GM12801 (cell line): ENCODE measurements around the gene GNA15.

Experiments
- TF ChIP-seq, protein P1 (sequence below): IDR thresholded peaks from one replicate; pipeline ENCODE4 v1.5.1; 2011; ENCODE audit warnings: control low read depth; ENCODE audit not compliant: insufficient read length; ENCODE audit errors: extremely low read depth

The GNA15 gene

DNA sequence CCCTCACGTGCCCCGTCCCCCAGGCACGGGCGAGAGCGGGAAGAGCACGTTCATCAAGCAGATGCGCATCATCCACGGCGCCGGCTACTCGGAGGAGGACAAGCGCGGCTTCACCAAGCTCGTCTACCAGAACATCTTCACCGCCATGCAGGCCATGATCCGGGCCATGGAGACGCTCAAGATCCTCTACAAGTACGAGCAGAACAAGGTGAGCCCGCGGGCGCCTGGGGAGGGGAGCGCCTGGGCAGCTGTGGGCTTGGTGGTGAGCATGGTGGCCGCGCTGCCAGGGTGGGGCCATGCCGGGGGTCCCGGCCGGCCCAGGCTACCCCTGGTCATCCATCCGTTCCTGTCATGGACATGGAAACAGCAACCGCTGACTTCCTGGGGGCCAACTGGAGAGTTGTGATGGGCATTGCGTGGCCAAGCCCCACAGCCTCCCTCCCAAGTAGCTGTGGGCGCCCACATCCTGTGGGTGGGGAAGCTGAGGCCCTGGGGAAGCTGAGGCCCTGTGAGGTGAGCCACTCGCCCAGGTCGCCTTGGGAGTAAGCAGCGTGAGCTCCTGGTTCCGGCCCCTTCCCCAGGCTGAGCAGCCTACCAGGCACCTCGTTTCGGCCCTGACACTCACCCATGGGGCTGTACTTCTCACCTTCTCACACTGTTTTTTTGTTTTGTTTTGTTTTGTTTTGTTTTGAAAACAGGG, 25.6 kb upstream of the GNA15 start:
- TF ChIP-seq, protein P1, sequence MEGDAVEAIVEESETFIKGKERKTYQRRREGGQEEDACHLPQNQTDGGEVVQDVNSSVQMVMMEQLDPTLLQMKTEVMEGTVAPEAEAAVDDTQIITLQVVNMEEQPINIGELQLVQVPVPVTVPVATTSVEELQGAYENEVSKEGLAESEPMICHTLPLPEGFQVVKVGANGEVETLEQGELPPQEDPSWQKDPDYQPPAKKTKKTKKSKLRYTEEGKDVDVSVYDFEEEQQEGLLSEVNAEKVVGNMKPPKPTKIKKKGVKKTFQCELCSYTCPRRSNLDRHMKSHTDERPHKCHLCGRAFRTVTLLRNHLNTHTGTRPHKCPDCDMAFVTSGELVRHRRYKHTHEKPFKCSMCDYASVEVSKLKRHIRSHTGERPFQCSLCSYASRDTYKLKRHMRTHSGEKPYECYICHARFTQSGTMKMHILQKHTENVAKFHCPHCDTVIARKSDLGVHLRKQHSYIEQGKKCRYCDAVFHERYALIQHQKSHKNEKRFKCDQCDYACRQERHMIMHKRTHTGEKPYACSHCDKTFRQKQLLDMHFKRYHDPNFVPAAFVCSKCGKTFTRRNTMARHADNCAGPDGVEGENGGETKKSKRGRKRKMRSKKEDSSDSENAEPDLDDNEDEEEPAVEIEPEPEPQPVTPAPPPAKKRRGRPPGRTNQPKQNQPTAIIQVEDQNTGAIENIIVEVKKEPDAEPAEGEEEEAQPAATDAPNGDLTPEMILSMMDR = no peak

DNA sequence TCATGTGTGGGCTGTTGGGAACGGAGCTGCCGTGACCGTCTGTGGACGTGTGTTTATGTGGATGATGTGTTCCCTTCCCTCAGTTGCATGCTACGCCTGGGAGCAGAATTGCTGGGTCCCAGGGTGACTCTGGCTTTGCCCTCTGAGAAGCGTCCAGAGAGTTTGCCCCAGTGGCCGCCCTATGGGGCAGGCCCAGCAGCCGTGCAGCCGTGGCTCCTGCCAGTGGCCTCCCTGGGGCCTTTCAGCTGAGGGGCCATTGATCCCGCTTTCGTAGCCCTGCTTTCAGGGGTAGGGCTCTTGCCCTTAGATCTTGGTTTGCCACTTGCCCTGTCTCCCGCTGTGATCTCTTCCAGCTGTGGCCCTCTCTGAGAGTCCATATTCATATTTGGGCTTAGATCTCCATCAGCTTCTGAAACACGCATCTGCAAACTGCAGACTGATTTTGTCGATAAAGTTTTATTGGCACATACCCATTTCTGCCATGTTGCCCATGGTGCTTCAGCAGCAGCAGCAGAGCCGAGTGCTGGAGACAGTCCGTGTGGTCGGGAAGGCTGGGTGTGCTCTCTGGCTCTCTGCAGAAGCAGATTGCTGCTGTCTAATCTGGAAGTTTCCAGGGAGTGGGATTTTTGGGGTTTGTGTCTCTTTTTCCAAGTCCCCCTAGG, 24.1 kb upstream of the GNA15 start:
- TF ChIP-seq, protein P1 = no peak

DNA sequence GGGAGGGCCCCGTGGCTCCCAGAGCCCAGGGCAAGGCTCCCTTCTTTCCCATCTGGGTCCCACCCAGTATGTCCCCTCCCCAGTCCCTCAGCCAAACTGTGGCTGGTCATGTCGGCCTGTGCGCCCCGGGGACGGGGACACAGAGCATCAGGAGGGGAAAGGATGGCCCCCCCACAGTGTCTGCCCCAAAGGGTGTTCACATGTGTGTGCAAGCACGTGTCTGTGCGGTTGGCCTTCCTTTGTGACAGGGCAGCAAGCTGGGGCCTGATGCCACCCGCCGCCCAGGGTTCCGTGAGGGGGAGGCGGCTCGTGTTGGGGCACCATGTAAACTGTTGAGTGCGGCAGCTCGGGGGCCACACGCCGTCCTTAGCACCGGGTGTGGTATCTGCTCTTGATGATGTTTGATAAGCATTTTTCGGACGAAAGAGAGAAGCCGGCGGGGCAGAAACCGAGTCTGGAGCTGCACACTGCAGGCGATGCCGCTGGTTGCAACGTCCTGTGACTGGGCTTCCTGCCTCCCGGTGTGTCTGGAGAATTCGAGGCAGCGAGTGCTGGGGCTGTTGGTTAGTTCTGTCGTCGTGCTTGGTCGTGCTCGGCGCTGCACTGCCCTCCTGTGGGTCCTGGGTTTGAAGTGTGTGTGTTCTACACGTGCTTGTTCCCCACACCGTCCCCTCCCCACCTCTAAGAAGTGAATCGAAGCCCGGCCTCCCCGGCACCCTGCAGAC, 23.3 kb upstream of the GNA15 start:
- TF ChIP-seq, protein P1 = no peak

DNA sequence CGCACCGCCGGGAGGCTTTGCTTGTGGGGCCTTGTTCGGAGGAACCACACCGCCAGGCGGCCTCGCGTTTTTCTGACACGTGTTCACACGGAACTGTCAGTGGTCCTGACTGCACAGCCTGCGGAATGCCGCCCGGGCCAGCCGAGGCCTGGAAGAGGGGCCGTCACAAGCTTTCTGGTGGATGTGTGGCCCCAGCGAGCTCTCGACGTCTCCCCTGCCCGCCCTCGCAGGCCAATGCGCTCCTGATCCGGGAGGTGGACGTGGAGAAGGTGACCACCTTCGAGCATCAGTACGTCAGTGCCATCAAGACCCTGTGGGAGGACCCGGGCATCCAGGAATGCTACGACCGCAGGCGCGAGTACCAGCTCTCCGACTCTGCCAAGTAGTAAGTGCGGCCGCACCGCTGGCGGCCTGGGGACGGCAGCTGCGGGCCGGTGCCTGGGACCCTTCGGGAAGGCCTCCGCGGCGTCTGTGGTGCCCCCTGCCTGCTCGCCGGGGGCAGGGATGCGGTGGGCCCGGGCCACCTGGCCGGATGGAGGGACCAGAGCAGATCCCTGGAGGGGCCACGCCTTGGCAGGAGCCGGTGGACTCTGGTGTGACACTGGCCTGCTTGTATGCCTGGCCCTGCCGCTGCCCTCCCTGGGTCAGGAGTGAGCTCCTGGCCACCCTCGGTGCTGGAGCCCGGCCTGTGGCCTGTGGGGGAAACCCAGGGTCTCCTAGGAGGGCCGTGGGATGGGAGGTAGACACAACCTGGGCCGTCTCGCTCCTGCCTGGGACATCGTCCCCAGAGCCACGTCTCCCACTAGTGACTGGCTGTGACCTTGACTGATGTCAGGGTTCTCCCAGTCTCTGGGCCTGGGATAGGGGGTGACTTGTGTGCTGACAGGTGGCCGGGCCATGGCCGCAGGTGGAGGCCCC, 22.5 kb upstream of the GNA15 start:
- TF ChIP-seq, protein P1 = no peak

DNA sequence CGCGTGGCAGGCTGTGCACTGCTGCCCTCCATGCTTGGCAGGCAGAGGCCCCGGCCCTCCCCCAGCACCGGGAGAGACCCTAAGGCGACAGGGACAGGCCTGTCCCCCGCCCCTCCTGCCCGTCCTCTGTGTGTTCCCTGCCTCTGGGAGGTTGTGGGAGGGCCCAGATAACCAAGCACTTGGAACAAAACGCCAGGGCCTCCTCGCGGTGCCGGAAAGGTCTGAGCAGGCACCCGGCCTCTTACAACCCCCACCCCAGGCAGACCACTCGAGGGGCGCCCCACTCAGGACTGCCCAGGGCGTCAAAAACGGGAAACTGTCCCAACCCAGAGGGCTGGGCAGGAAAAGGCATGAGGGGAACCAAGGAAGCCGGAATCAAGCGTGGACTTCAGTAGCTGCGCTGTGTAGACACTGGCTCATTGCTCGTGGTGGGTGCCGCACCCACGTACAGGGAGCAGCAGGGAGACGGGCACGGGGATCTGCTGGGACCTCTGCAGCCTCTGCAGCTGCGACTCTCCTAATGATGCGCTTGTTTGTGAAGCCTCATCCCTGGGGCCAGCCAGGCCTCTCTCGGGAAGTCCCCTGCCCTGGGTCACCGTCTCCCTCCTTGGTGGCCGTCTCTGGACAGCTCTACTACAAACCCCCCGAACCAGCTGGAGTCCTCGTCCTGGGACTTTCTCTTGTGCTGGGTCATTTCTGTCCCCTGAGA, 21.7 kb upstream of the GNA15 start:
- TF ChIP-seq, protein P1 = no peak

DNA sequence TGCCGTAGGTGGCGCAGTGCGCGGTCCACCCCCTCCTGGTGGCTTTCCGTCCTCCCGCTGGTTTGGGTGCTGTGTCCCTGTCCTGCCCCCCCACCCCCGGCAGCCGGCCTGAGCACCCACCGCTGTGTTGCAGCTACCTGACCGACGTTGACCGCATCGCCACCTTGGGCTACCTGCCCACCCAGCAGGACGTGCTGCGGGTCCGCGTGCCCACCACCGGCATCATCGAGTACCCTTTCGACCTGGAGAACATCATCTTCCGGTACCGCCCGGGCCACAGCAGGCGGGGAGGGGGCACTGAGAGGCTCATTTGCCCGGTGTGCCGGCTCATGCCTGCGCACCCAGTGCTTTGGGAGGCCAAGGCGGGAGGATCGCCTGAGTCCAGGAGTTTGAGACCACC, 21.0 kb upstream of the GNA15 start:
- TF ChIP-seq, protein P1 = no peak
